Measurements from ENCODE around the gene PDGFC.

PDGFC gene

GRCh38 chr4:156958276-156959074 lies 13.1 kb downstream of the PDGFC start:
- Histone ChIP-seq H3K4me1 (ENCODE audit: control insufficient read depth, low read depth, low read length) (no peaks in the 10 kb centered on the region), H3K9ac (ENCODE audit: low read length) (no peak overlapping the region), H4K8ac (ENCODE audit: low read depth, low read length) (no peak overlapping the region), H4K5ac (ENCODE audit: low read length) (no peak overlapping the region), H3K23ac (ENCODE audit: low read length) (no peak overlapping the region), H3K18ac (ENCODE audit: low read length) (no peak overlapping the region), H3K4me2 (ENCODE audit: low read length) (no peak overlapping the region), H3K4ac (ENCODE audit: low read depth, low read length) (no peak overlapping the region), H2BK15ac (replicated peaks; ENCODE audit: low read depth) (no peak overlapping the region), H3K27me3 (ENCODE audit: insufficient read depth, low read length, poor library complexity) (no peaks in the 10 kb centered on the region), H2BK5ac (ENCODE audit: low read length) (no peak overlapping the region), H3K36me3 (ENCODE audit: control insufficient read depth, insufficient read depth, low read length) (no peaks in the 10 kb centered on the region), H3K27ac (ENCODE audit: low read depth, low read length) (no peak overlapping the region), H3K79me1 (ENCODE audit: low read length) (no peaks in the 10 kb centered on the region), H2AK5ac (ENCODE audit: low read length) (no peak overlapping the region), H2BK120ac (ENCODE audit: low read depth, low read length) (no peak overlapping the region), H3K4me3 (ENCODE audit: low read length) (no peak overlapping the region), H3K79me2 (ENCODE audit: control insufficient read depth, insufficient read depth, low read length) (no peaks in the 10 kb centered on the region), H3K56ac (ENCODE audit: low read length) (no peak overlapping the region)
- 100% methylated on average over 1 of the region's 2 CpGs for WGBS (ENCODE audit: extremely low coverage, insufficient coverage, low lambda C conversion rate)
- no peak for DNase-seq

GRCh38 chr4:156957556-156957955 lies 14.0 kb downstream of the PDGFC start:
- Histone ChIP-seq H4K8ac (ENCODE audit: low read depth, low read length) (no peak overlapping the region), H3K4ac (ENCODE audit: low read depth, low read length) (no peak overlapping the region), H3K4me1 (ENCODE audit: control insufficient read depth, low read depth, low read length) (no peaks in the 10 kb centered on the region), H3K79me1 (ENCODE audit: low read length) (no peaks in the 10 kb centered on the region), H3K4me3 (ENCODE audit: low read length) (no peak overlapping the region), H3K9ac (ENCODE audit: low read length) (no peak overlapping the region), H4K5ac (ENCODE audit: low read length) (no peak overlapping the region), H3K4me2 (ENCODE audit: low read length) (no peak overlapping the region), H3K27me3 (ENCODE audit: insufficient read depth, low read length, poor library complexity) (no peaks in the 10 kb centered on the region), H2AK5ac (ENCODE audit: low read length) (no peak overlapping the region), H3K36me3 (ENCODE audit: control insufficient read depth, insufficient read depth, low read length) (no peaks in the 10 kb centered on the region), H3K23ac (ENCODE audit: low read length) (no peak overlapping the region), H2BK5ac (ENCODE audit: low read length) (no peak overlapping the region), H3K56ac (ENCODE audit: low read length) (no peak overlapping the region), H3K79me2 (ENCODE audit: control insufficient read depth, insufficient read depth, low read length) (no peaks in the 10 kb centered on the region), H3K18ac (ENCODE audit: low read length) (no peak overlapping the region), H3K27ac (ENCODE audit: low read depth, low read length) (no peak overlapping the region), H2BK120ac (ENCODE audit: low read depth, low read length) (no peak overlapping the region), H2BK15ac (replicated peaks; ENCODE audit: low read depth) (no peak overlapping the region)
- no peak for DNase-seq
- no CpG with 5 or more reads among the region's 3 CpGs for WGBS (ENCODE audit: extremely low coverage, insufficient coverage, low lambda C conversion rate)

- Histone ChIP-seq H3K4ac (ENCODE audit: low read depth, low read length) (no peak overlapping the region), H3K4me2 (ENCODE audit: low read length) (no peak overlapping the region), H3K79me2 (ENCODE audit: control insufficient read depth, insufficient read depth, low read length) (no peaks in the 10 kb centered on the region), H2BK15ac (replicated peaks; ENCODE audit: low read depth) (no peak overlapping the region), H3K18ac (ENCODE audit: low read length) (no peak overlapping the region), H3K27ac (ENCODE audit: low read depth, low read length) (no peak overlapping the region), H3K9ac (ENCODE audit: low read length) (no peak overlapping the region), H4K8ac (ENCODE audit: low read depth, low read length) (no peak overlapping the region), H3K4me1 (ENCODE audit: control insufficient read depth, low read depth, low read length) (no peaks in the 10 kb centered on the region), H2AK5ac (ENCODE audit: low read length) (no peak overlapping the region), H2BK5ac (ENCODE audit: low read length) (no peak overlapping the region), H3K4me3 (ENCODE audit: low read length) (no peak overlapping the region), H3K56ac (ENCODE audit: low read length) (no peak overlapping the region), H3K36me3 (ENCODE audit: control insufficient read depth, insufficient read depth, low read length) (no peaks in the 10 kb centered on the region), H3K79me1 (ENCODE audit: low read length) (no peaks in the 10 kb centered on the region), H3K27me3 (ENCODE audit: insufficient read depth, low read length, poor library complexity) (no peaks in the 10 kb centered on the region), H3K23ac (ENCODE audit: low read length) (no peak overlapping the region), H2BK120ac (ENCODE audit: low read depth, low read length) (no peak overlapping the region), H4K5ac (ENCODE audit: low read length) (no peak overlapping the region)
- WGBS (ENCODE audit: extremely low coverage, insufficient coverage, low lambda C conversion rate): no CpG with 5 or more reads among the region's 6 CpGs
- no peak for DNase-seq
These were observed 14.7 kb downstream of the PDGFC start for GRCh38 chr4:156956826-156957368.

GRCh38 chr4:156956359-156956758 lies 15.2 kb downstream of the PDGFC start:
- H3K36me3 ChIP-seq (ENCODE audit: control insufficient read depth, insufficient read depth, low read length): no peaks in the 10 kb centered on the region
- no peak overlapping the region for H3K4me2 ChIP-seq (ENCODE audit: low read length)
- DNase-seq: no peak
- H4K5ac ChIP-seq (ENCODE audit: low read length): no peak overlapping the region
- no peak overlapping the region for H2AK5ac ChIP-seq (ENCODE audit: low read length)
- H3K18ac ChIP-seq (ENCODE audit: low read length): no peak overlapping the region
- H3K27ac ChIP-seq (ENCODE audit: low read depth, low read length): no peak overlapping the region
- no peaks in the 10 kb centered on the region for H3K27me3 ChIP-seq (ENCODE audit: insufficient read depth, low read length, poor library complexity)
- H2BK120ac ChIP-seq (ENCODE audit: low read depth, low read length): no peak overlapping the region
- no peak overlapping the region for H2BK5ac ChIP-seq (ENCODE audit: low read length)
- H3K4me3 ChIP-seq (ENCODE audit: low read length): no peak overlapping the region
- no CpG with 5 or more reads among the region's 2 CpGs for WGBS (ENCODE audit: extremely low coverage, insufficient coverage, low lambda C conversion rate)
- no peaks in the 10 kb centered on the region for H3K79me1 ChIP-seq (ENCODE audit: low read length)
- no peak overlapping the region for H2BK15ac ChIP-seq (replicated peaks; ENCODE audit: low read depth)
- H3K4me1 ChIP-seq (ENCODE audit: control insufficient read depth, low read depth, low read length): no peaks in the 10 kb centered on the region
- H3K4ac ChIP-seq (ENCODE audit: low read depth, low read length): no peak overlapping the region
- no peak overlapping the region for H3K23ac ChIP-seq (ENCODE audit: low read length)
- no peak overlapping the region for H3K9ac ChIP-seq (ENCODE audit: low read length)
- no peak overlapping the region for H4K8ac ChIP-seq (ENCODE audit: low read depth, low read length)
- no peak overlapping the region for H3K56ac ChIP-seq (ENCODE audit: low read length)
- no peaks in the 10 kb centered on the region for H3K79me2 ChIP-seq (ENCODE audit: control insufficient read depth, insufficient read depth, low read length)

GRCh38 chr4:156954587-156954986 lies 17.0 kb downstream of the PDGFC start:
- H3K79me1 ChIP-seq (ENCODE audit: low read length): no peaks in the 10 kb centered on the region
- no peak overlapping the region for H3K4me3 ChIP-seq (ENCODE audit: low read length)
- H2BK15ac ChIP-seq (replicated peaks; ENCODE audit: low read depth): no peak overlapping the region
- H3K9ac ChIP-seq (ENCODE audit: low read length): no peak overlapping the region
- no peak for DNase-seq
- no peak overlapping the region for H4K5ac ChIP-seq (ENCODE audit: low read length)
- WGBS (ENCODE audit: extremely low coverage, insufficient coverage, low lambda C conversion rate): no CpG with 5 or more reads among the region's 3 CpGs
- H2AK5ac ChIP-seq (ENCODE audit: low read length): no peak overlapping the region
- no peak overlapping the region for H4K8ac ChIP-seq (ENCODE audit: low read depth, low read length)
- H3K4me1 ChIP-seq (ENCODE audit: control insufficient read depth, low read depth, low read length): no peaks in the 10 kb centered on the region
- H2BK5ac ChIP-seq (ENCODE audit: low read length): no peak overlapping the region
- H3K4ac ChIP-seq (ENCODE audit: low read depth, low read length): no peak overlapping the region
- H3K27ac ChIP-seq (ENCODE audit: low read depth, low read length): no peak overlapping the region
- H3K27me3 ChIP-seq (ENCODE audit: insufficient read depth, low read length, poor library complexity): no peaks in the 10 kb centered on the region
- H3K23ac ChIP-seq (ENCODE audit: low read length): no peak overlapping the region
- H3K79me2 ChIP-seq (ENCODE audit: control insufficient read depth, insufficient read depth, low read length): no peaks in the 10 kb centered on the region
- no peak overlapping the region for H3K4me2 ChIP-seq (ENCODE audit: low read length)
- no peaks in the 10 kb centered on the region for H3K36me3 ChIP-seq (ENCODE audit: control insufficient read depth, insufficient read depth, low read length)
- no peak overlapping the region for H3K56ac ChIP-seq (ENCODE audit: low read length)
- H3K18ac ChIP-seq (ENCODE audit: low read length): no peak overlapping the region
- H2BK120ac ChIP-seq (ENCODE audit: low read depth, low read length): no peak overlapping the region

GRCh38 chr4:156953951-156954350 lies 17.6 kb downstream of the PDGFC start:
- Histone ChIP-seq H4K5ac (ENCODE audit: low read length) (no peak overlapping the region), H3K56ac (ENCODE audit: low read length) (no peak overlapping the region)

More at GRCh38 chr4:156953951-156954350, 17.6 kb downstream of the PDGFC start:
- H3K9ac ChIP-seq (ENCODE audit: low read length): no peak overlapping the region
- no peaks in the 10 kb centered on the region for H3K79me1 ChIP-seq (ENCODE audit: low read length)
- H3K27ac ChIP-seq (ENCODE audit: low read depth, low read length): no peak overlapping the region
- H2BK120ac ChIP-seq (ENCODE audit: low read depth, low read length): no peak overlapping the region
- H3K27me3 ChIP-seq (ENCODE audit: insufficient read depth, low read length, poor library complexity): no peaks in the 10 kb centered on the region
- no peaks in the 10 kb centered on the region for H3K79me2 ChIP-seq (ENCODE audit: control insufficient read depth, insufficient read depth, low read length)
- WGBS (ENCODE audit: extremely low coverage, insufficient coverage, low lambda C conversion rate): no CpG with 5 or more reads among the region's 2 CpGs
- H3K23ac ChIP-seq (ENCODE audit: low read length): no peak overlapping the region
- no peak overlapping the region for H3K4me2 ChIP-seq (ENCODE audit: low read length)
- no peak overlapping the region for H3K18ac ChIP-seq (ENCODE audit: low read length)
- H2AK5ac ChIP-seq (ENCODE audit: low read length): no peak overlapping the region
- H3K4me3 ChIP-seq (ENCODE audit: low read length): no peak overlapping the region
- no peak overlapping the region for H2BK15ac ChIP-seq (replicated peaks; ENCODE audit: low read depth)
- H3K36me3 ChIP-seq (ENCODE audit: control insufficient read depth, insufficient read depth, low read length): no peaks in the 10 kb centered on the region
- H3K4me1 ChIP-seq (ENCODE audit: control insufficient read depth, low read depth, low read length): no peaks in the 10 kb centered on the region
- no peak overlapping the region for H4K8ac ChIP-seq (ENCODE audit: low read depth, low read length)
- H2BK5ac ChIP-seq (ENCODE audit: low read length): no peak overlapping the region
- DNase-seq: no peak
- no peak overlapping the region for H3K4ac ChIP-seq (ENCODE audit: low read depth, low read length)
